HUES48 (cell line): Measurements from ENCODE around the gene MUC21.
A peak's percentile ranks its signal among the peaks of the same experiment; 100 is the strongest.

Experiments used
- H3K27ac ChIP-seq: one replicate; pipeline ENCODE4 v1.7.0; 2013; ENCODE audit warnings: low read depth, low read length, inconsistent platforms
- H3K27me3 ChIP-seq: 2 replicates; pipeline ENCODE4 v1.6.1; 2013; ENCODE audit warnings: mild to moderate bottlenecking, low read length; ENCODE audit not compliant: control insufficient read depth, insufficient read depth
- H3K36me3 ChIP-seq: 2 replicates; pipeline ENCODE4 v1.6.1; 2013; ENCODE audit warnings: low read length; ENCODE audit not compliant: control insufficient read depth, insufficient read depth
- H3K4me1 ChIP-seq: 2 replicates; pipeline ENCODE4 v1.6.1; 2013; ENCODE audit warnings: mild to moderate bottlenecking, low read length; ENCODE audit not compliant: control insufficient read depth, insufficient read depth
- H3K4me3 ChIP-seq: 2 replicates; pipeline ENCODE4 v1.5.1; 2013; ENCODE audit warnings: mild to moderate bottlenecking, low read depth, low read length
- H3K9ac ChIP-seq: 2 replicates; pipeline ENCODE4 v1.6.1; 2013; ENCODE audit warnings: mild to moderate bottlenecking, low read depth, low read length, moderate library complexity
- H3K9me3 ChIP-seq: 2 replicates; pipeline ENCODE4 v1.6.1; 2013; ENCODE audit warnings: low read length; ENCODE audit not compliant: control insufficient read depth, insufficient read depth

Gene MUC21

DNA sequence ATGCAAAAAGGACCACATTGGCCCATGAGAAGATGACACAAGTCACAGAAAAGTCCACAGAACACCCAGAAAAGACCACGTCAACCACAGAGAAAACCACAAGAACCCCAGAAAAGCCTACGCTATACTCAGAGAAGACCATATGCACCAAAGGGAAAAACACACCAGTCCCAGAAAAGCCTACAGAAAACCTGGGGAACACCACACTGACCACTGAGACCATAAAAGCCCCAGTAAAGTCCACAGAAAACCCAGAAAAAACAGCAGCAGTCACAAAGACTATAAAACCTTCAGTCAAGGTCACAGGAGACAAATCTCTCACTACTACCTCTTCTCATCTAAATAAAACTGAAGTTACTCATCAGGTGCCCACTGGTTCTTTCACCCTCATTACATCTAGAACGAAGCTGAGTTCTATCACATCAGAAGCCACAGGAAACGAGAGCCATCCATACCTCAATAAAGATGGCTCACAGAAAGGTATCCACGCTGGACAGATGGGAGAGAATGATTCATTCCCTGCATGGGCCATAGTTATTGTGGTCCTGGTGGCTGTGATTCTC, 31.5 kb upstream of the MUC21 start:
- Histone ChIP-seq H3K36me3 (no peaks in the 10 kb centered on the region), H3K27me3 (peaks cover 33% of the 10 kb centered on the region), H3K4me3 (no peak overlapping the region), H3K9me3 (no peaks in the 10 kb centered on the region), H3K27ac (no peak overlapping the region), H3K4me1 (peaks cover 6% of the 10 kb centered on the region), H3K9ac (no peak overlapping the region)

- Histone ChIP-seq H3K36me3 (no peaks in the 10 kb centered on the region), H3K9me3 (no peaks in the 10 kb centered on the region), H3K4me1 (peaks cover 6% of the 10 kb centered on the region), H3K27me3 (peaks cover 42% of the 10 kb centered on the region), H3K27ac (peak overlapping the region; percentile 34), H3K9ac (no peak overlapping the region), H3K4me3 (peak overlapping the region; percentile 63)
Measured at GRCh38 chr6:30954631-30955366, 28.7 kb upstream of the MUC21 start.

DNA sequence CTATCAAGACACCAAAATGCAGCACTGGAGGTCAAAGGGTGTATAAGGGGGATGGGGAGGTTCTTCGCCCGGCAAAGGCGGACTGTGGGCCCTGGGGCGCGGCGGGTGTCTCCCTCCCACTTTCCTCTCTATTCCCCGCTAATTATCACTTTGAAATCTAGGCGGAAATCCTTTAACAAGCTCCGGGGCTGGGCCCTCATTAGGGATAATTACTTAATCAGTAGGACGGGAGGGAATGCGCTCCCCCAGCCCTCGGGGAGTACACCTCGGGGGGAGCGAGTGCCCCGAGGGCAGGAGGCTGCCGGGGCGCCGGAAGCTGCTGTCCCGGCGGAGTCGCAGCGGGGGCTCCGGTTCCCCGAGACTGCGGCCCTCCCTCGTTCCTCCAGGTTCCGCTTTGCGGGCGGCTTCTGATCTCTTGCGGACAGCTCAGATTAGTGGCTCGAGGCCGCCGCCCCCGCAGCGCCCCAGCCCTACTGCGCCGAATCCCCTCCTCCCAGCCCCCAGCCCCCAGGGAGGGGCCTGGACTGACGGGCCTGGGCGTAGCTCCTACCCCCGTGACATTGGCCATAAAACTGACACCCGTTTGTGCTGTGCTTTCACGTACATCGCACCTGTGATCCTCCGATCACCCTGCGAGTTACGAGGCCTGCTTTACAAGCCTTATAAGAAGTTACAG, 28.0 kb upstream of the MUC21 start:
- peak overlapping the region; percentile 34; the same call in 1 of the 2 replicates for H3K9ac ChIP-seq
- H3K27me3 ChIP-seq = peaks cover 42% of the 10 kb centered on the region
- H3K27ac ChIP-seq = peak overlapping the region; percentile 34
- peak overlapping the region; percentile 63 for H3K4me3 ChIP-seq
- no peaks in the 10 kb centered on the region for H3K9me3 ChIP-seq
- peaks cover 6% of the 10 kb centered on the region for H3K4me1 ChIP-seq
- H3K36me3 ChIP-seq = no peaks in the 10 kb centered on the region

DNA sequence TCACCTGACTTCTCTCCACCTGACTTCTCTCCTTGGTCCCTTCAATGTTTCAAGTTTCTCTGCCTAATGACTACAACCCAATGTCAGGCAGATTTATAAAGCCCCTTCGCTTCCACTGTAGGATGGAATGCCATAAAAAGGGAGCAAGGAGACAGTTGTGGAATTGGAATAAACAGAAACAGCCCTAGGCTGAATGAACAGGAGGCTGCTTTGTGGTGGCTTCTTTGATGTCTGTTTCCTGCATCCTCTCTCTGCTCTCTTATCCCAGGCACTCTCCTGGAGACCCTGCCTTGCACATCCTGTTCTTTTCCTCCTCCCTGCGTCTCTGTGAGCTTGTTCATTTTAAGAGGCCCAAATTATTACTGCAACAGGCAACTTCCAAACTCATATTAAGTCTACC, 25.8 kb upstream of the MUC21 start:
- Histone ChIP-seq H3K36me3 (no peaks in the 10 kb centered on the region), H3K4me3 (no peak overlapping the region), H3K4me1 (peaks cover 6% of the 10 kb centered on the region), H3K9me3 (no peaks in the 10 kb centered on the region), H3K27me3 (peaks cover 42% of the 10 kb centered on the region), H3K27ac (no peak overlapping the region), H3K9ac (no peak overlapping the region)

DNA sequence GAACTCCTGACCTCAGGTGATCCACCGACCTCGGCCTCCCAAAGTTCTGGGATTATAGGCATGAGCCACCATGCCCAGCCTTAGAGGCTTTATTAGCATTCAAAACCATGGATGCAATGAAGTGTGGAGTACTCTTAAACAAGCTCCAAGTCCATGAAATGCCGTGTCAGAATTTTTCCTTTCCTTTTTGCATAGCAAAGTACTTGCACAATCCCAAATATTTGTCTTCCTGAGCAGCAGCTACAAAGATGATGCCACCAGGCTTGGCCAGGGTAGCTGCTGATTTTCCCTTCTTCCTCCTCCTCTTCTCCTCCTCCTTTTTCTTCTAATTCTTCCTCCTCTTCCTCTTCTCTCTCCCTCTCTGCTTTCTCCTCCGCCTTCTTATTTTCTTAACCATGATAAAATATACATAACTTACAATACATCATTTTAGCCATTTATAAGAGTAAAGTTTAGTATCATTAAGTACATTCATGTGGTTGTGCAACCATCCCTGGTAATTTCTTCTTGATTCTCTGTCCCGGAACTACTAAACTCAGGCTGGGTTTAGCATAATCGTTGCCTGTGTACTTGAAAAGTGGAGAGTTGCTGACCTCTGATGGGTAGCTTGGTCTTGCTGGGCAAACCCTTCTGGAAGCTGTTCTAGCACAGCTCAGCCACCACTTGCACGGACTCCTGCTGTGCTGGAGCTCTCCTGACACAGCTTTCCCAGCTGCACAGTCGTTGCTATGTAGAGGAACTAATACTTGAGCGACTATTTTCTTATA, 22.4 kb upstream of the MUC21 start:
- no peaks in the 10 kb centered on the region for H3K9me3 ChIP-seq
- no peak overlapping the region for H3K9ac ChIP-seq
- H3K27ac ChIP-seq = no peak overlapping the region
- no peaks in the 10 kb centered on the region for H3K36me3 ChIP-seq
- no peak overlapping the region for H3K4me3 ChIP-seq
- peaks cover 18% of the 10 kb centered on the region for H3K27me3 ChIP-seq
- peaks cover 3% of the 10 kb centered on the region for H3K4me1 ChIP-seq

DNA sequence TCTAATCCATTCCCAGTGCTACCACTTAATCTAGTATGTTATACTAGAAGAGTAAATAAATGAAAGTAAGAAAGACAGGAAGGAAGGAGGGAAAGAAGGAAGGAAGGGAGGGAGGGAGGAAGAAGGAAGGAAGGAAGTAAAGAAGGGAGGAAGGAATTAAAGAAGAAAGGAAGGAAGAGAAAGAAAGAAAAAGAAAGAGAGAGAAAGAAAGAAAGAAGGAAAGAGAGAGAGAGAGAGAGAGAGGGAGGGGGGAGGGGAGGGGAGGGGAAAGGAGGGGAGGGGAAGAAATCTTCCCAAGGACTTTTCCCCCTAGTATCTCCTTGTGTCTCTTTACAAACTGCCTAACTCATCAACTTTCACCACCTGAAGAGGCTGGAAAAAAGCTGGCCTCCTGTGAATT, 20.8 kb upstream of the MUC21 start:
- Histone ChIP-seq H3K9me3 (no peaks in the 10 kb centered on the region), H3K36me3 (no peaks in the 10 kb centered on the region), H3K27me3 (peaks cover 2% of the 10 kb centered on the region; the same call in 1 of the 2 replicates), H3K4me3 (no peak overlapping the region), H3K4me1 (no peaks in the 10 kb centered on the region), H3K27ac (no peak overlapping the region), H3K9ac (no peak overlapping the region)

DNA sequence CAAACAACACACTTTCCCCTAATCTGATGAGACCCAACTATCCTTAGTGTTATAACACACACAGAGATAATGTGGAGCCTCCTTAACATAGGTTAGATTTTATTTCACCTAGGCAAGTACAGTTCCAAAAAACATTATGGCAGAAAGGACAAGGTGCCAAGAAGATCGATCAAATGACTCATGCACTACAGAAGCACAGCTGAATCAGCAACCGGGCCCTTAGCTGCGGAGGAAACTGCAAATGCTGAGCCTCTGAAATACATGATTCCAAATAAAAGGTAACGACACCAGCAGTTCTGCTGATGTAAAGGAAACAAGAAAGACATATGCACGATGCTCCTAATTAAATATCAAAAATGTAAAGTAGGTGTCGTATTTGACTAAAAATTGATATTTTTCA, 19.9 kb upstream of the MUC21 start:
- H3K27ac ChIP-seq = no peak overlapping the region
- no peak overlapping the region for H3K4me3 ChIP-seq
- no peak overlapping the region for H3K9ac ChIP-seq
- no peaks in the 10 kb centered on the region for H3K9me3 ChIP-seq
- no peaks in the 10 kb centered on the region for H3K4me1 ChIP-seq
- no peaks in the 10 kb centered on the region for H3K36me3 ChIP-seq
- no peaks in the 10 kb centered on the region for H3K27me3 ChIP-seq

GRCh38 chr6:30964075-30964474, 19.4 kb upstream of the MUC21 start:
- Histone ChIP-seq H3K9ac (no peak overlapping the region), H3K9me3 (no peaks in the 10 kb centered on the region), H3K4me3 (no peak overlapping the region), H3K36me3 (no peaks in the 10 kb centered on the region), H3K4me1 (no peaks in the 10 kb centered on the region), H3K27me3 (no peaks in the 10 kb centered on the region), H3K27ac (no peak overlapping the region)

DNA sequence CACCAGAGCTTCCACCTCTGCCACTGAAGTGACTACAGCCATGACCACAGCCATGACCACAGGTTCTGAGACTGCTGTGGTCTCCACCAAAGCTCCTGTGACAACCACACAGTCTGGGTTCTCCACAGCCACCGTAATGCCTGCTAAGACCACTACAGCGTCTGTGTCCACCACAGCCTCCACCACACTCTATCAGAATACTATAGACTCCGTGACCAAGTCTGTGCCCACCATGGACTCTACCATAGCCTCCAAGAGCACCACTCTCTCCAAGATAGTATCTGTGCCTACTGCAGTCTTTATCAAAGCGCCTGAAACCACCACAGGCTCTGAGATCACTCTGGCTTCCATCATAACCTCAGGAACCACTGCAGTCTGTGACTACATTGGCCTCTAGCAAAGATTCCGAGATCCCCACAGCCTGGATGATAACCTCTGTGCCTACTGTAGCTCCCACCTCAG, 18.3 kb upstream of the MUC21 start:
- no peaks in the 10 kb centered on the region for H3K4me1 ChIP-seq
- H3K9me3 ChIP-seq = no peaks in the 10 kb centered on the region
- no peak overlapping the region for H3K9ac ChIP-seq
- H3K36me3 ChIP-seq = no peaks in the 10 kb centered on the region
- no peak overlapping the region for H3K4me3 ChIP-seq
- H3K27me3 ChIP-seq = no peaks in the 10 kb centered on the region
- H3K27ac ChIP-seq = no peak overlapping the region

GRCh38 chr6:30966154-30966553, 17.4 kb upstream of the MUC21 start:
- Histone ChIP-seq H3K36me3 (no peaks in the 10 kb centered on the region), H3K27ac (no peak overlapping the region), H3K9me3 (no peaks in the 10 kb centered on the region), H3K4me1 (no peaks in the 10 kb centered on the region), H3K9ac (no peak overlapping the region), H3K4me3 (no peak overlapping the region), H3K27me3 (no peaks in the 10 kb centered on the region)
